Stimulated activated naive CD8-positive, alpha-beta T cell treated with anti-CD3 and anti-CD28 coated beads, Interleukin-15, amount 100 ng/mL, for 72 hours (primary cell): ENCODE results near the gene RNPEP.
"Not testable (repeated sequence)": the region's sequence is repeated elsewhere in the genome, so short reads cannot be mapped to it uniquely, and the experiment has no call there.

Experiments used
- ATAC-seq: fragments of 150-1000 bp; cut with Tn5 transposase; 2 replicates; pipeline ENCODE4 v1.10.0; 2021; ENCODE audit warnings: mild to moderate bottlenecking, moderate library complexity
- DNase-seq, 2 donors: peaks; one replicate each; pipeline ENCODE4 v3.0.0; 2021 to 2022
- H3K27ac Mint-ChIP-seq, 2 donors: one replicate each; pipeline ENCODE4 v1.8.0; 2022; ENCODE audit warnings: mild to moderate bottlenecking in 2 of 2, mixed read lengths in 2 of 2, moderate library complexity in 2 of 2
- H3K27me3 Mint-ChIP-seq: one replicate; pipeline ENCODE4 v1.8.0; 2022; ENCODE audit warnings: mixed read lengths
- H3K4me1 Mint-ChIP-seq: one replicate; pipeline ENCODE4 v1.8.0; 2022; ENCODE audit warnings: mild to moderate bottlenecking, mixed read lengths
- H3K4me3 Mint-ChIP-seq, 2 donors: one replicate each; pipeline ENCODE4 v1.8.0; 2022; ENCODE audit warnings: mild to moderate bottlenecking in 2 of 2, mixed read lengths in 2 of 2, moderate library complexity in 1 of 2
- H3K9me3 Mint-ChIP-seq, 2 donors: one replicate each; pipeline ENCODE4 v1.8.0; 2022; ENCODE audit warnings: mixed read lengths in 2 of 2

The RNPEP gene

GRCh38 chr1:201947697-201948008, 34.8 kb upstream of the RNPEP start:
- H3K27ac Mint-ChIP-seq: no peak overlapping the region

DNA sequence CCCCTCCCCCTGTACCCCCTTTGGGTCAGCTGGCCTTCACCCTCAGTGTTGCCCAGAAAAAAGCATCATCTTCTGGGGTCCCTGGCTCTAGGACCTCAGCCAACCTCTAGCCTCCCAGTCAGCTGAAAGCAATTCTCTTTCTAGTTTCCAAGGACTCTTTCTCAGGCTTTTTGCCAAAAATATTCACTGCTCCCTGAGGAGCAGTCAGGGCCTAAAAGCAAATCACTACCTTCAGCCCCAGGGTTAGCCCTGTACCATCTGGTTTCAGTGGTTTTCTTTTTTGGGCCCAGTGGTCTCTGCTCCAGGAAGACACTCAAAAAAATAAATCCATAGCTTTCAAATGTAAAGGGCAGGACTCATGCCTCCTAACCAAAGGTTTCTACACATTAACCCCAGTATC, 33.0 kb upstream of the RNPEP start:
- no peaks in the 10 kb centered on the region for H3K9me3 Mint-ChIP-seq

More at GRCh38 chr1:201947697-201948008, 34.8 kb upstream of the RNPEP start:
- Mint-ChIP-seq H3K4me3 (no peak overlapping the region), H3K27me3 (peaks cover 64% of the 10 kb centered on the region), H3K4me1 (peaks cover 21% of the 10 kb centered on the region), H3K9me3 (no peaks in the 10 kb centered on the region)
- no peak for DNase-seq
- ATAC-seq: no peak

GRCh38 chr1:201954263-201955008, 28.0 kb upstream of the RNPEP start:
- Mint-ChIP-seq H3K27ac (peak overlapping the region; percentile 96 to 99), H3K27me3 (no peaks in the 10 kb centered on the region), H3K4me3 (peak overlapping the region; percentile 96 to 98), H3K4me1 (peaks cover 31% of the 10 kb centered on the region), H3K9me3 (no peaks in the 10 kb centered on the region)
- DNase-seq (peak in 1 of 2 donors; percentile 33), ATAC-seq (peak; percentile 27)

More for the DNA sequence above, 33.0 kb upstream of the RNPEP start:
- Mint-ChIP-seq H3K4me3 (no peak overlapping the region), H3K4me1 (peaks cover 25% of the 10 kb centered on the region), H3K27me3 (peaks cover 47% of the 10 kb centered on the region), H3K27ac (no peak overlapping the region)
- ATAC-seq (no peak), DNase-seq (no peak)

- no peaks in the 10 kb centered on the region for H3K27me3 Mint-ChIP-seq
- H3K9me3 Mint-ChIP-seq: no peaks in the 10 kb centered on the region
- peaks cover 31% of the 10 kb centered on the region for H3K4me1 Mint-ChIP-seq
- H3K4me3 Mint-ChIP-seq: peak within 1 kb of the TSS; percentile 96 to 98
- DNase-seq (peak; percentile 91 to 96), ATAC-seq (peak; percentile 99)
- H3K27ac Mint-ChIP-seq: peak within 1 kb of the TSS; percentile 96 to 99
These were observed 27.3 kb upstream of the RNPEP start, which contains the start of gene TIMM17A for GRCh38 chr1:201955009-201955728. Gene TIMM17A, plus strand, starts transcription at chr1:201955503. Its CDS starts 24 bp downstream, at chr1:201955527.

GRCh38 chr1:201955729-201956143, 26.7 kb upstream of the RNPEP start:
- H3K4me1 Mint-ChIP-seq: peaks cover 31% of the 10 kb centered on the region
- DNase-seq: no peak

GRCh38 chr1:201958348-201958747, 24.1 kb upstream of the RNPEP start:
- Mint-ChIP-seq H3K4me1 (peaks cover 31% of the 10 kb centered on the region), H3K9me3 (no peaks in the 10 kb centered on the region), H3K27ac (peak overlapping the region in 1 of 2 donors; percentile 12), H3K4me3 (no peak overlapping the region), H3K27me3 (no peaks in the 10 kb centered on the region)
- ATAC-seq (no peak), DNase-seq (no peak)

More at GRCh38 chr1:201955729-201956143, 26.7 kb upstream of the RNPEP start:
- no peaks in the 10 kb centered on the region for H3K27me3 Mint-ChIP-seq
- H3K4me3 Mint-ChIP-seq: peak overlapping the region; percentile 96 to 98
- peak; percentile 64 for ATAC-seq
- peak overlapping the region; percentile 96 to 99 for H3K27ac Mint-ChIP-seq
- H3K9me3 Mint-ChIP-seq: no peaks in the 10 kb centered on the region

GRCh38 chr1:201962382-201962781, 20.1 kb upstream of the RNPEP start:
- ATAC-seq, DNase-seq: not testable (repeated sequence)

GRCh38 chr1:201964261-201964660, 18.2 kb upstream of the RNPEP start:
- H3K27me3 Mint-ChIP-seq: no peaks in the 10 kb centered on the region
- H3K27ac Mint-ChIP-seq: no peak overlapping the region
- ATAC-seq: no peak
- DNase-seq: no peak
- no peaks in the 10 kb centered on the region for H3K9me3 Mint-ChIP-seq
- peaks cover 5% of the 10 kb centered on the region for H3K4me1 Mint-ChIP-seq
- no peak overlapping the region for H3K4me3 Mint-ChIP-seq

More at GRCh38 chr1:201962382-201962781, 20.1 kb upstream of the RNPEP start:
- H3K9me3 Mint-ChIP-seq, H3K27me3 Mint-ChIP-seq, H3K27ac Mint-ChIP-seq, H3K4me3 Mint-ChIP-seq, H3K4me1 Mint-ChIP-seq: not testable (repeated sequence)

DNA sequence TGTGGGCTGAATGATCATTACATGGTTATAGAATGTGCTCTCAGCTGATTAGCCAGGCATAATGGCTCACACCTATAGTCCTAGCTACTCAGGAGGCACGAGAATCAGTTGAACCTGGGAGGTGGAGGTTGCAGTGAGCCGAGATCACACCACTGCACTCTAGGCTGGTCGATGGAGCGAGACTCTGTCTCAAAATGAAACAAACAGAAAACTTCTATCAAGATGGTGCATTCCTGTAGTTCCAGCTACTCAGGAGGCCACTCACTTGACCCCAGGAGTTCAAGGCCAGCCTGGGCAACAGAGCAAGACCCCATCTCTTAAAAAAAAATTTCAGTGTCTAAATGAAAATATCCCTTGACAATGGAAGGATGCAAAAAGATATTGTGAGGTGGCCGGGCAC, 16.3 kb upstream of the RNPEP start:
- no peak for DNase-seq
- ATAC-seq: no peak
- no peak overlapping the region for H3K4me3 Mint-ChIP-seq
- H3K9me3 Mint-ChIP-seq: no peaks in the 10 kb centered on the region
- no peaks in the 10 kb centered on the region for H3K27me3 Mint-ChIP-seq
- H3K27ac Mint-ChIP-seq: no peak overlapping the region
- peaks cover 5% of the 10 kb centered on the region for H3K4me1 Mint-ChIP-seq

DNA sequence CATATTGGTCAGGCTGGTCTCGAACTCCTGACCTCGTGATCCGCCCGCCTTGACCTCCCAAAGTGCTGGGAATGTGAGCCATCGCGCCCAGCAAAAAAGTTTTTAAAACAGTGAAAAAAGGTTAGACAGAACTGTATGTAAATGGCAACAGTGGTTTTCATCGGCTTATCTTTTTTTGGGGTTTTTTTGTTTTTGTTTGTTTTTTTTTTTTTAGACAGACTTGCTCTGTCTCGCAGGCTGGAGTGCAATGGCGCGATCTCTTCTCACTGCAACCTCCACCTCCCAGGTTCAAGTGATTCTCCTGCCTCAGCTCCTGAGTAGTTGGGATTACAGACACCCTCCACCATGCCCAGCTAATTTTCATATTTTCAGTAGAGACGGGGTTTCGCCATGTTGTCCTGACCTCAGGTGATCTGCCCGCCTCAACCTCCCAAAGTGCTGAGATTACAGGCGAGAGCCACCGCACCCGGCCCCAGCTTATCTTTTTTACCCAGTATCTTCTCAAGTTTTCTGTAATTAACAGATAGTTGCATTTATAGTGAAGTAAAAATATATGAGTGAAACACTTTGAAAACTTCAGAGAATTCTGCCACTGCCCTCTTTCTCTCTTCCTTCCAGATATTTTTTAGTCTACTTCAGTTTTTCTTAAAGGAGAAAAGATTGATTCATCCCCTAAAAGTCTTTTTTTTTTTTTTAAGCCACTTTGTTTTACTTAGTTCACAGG, 14.1 kb upstream of the RNPEP start:
- Mint-ChIP-seq H3K27ac (peak overlapping the region in 1 of 2 donors; percentile 71), H3K9me3 (no peaks in the 10 kb centered on the region), H3K4me3 (no peak overlapping the region), H3K4me1 (peaks cover 5% of the 10 kb centered on the region), H3K27me3 (no peaks in the 10 kb centered on the region)
- DNase-seq: no peak
- no peak for ATAC-seq

DNA sequence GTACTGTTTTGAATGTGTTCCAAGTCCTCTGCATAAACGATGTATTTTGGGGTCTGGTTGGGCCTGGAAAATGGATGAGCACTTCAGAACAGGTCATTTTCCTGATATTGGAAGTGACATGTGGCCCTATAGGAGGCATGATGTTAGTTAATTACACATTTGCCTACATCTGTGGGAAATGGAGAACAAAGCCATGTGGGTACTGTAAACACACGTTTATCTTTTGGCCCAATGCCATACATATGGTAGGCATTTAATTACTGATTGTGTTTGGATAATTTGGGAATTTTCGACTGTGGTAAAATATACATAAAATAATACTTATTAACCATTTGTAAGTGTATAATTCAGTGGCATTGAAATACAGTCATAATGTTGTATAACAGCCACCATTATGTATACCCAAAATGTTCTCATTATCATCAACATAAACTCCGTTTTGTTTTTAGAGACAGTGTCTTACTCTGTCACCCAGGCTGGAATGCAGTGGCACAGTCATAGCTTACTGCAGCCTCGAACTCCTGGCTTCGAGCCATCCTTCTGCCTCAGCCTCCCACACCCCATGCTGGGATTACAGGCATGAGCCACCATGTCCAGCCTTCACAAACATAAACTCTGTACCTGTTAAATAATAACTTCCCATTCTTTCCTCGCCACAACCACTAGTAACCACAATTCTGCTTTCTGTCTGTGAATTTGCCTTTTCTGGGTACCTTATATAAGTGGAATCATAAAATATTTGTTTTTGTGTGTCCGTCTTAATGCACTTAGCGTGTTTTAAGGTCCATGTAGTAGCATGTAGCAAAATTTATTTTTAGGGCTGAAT, 11.9 kb upstream of the RNPEP start:
- Mint-ChIP-seq H3K27ac (peak overlapping the region in 1 of 2 donors; percentile 40), H3K4me3 (no peak overlapping the region), H3K4me1 (peaks cover 5% of the 10 kb centered on the region), H3K9me3 (no peaks in the 10 kb centered on the region), H3K27me3 (no peaks in the 10 kb centered on the region)
- no peak for ATAC-seq
- DNase-seq: no peak

DNA sequence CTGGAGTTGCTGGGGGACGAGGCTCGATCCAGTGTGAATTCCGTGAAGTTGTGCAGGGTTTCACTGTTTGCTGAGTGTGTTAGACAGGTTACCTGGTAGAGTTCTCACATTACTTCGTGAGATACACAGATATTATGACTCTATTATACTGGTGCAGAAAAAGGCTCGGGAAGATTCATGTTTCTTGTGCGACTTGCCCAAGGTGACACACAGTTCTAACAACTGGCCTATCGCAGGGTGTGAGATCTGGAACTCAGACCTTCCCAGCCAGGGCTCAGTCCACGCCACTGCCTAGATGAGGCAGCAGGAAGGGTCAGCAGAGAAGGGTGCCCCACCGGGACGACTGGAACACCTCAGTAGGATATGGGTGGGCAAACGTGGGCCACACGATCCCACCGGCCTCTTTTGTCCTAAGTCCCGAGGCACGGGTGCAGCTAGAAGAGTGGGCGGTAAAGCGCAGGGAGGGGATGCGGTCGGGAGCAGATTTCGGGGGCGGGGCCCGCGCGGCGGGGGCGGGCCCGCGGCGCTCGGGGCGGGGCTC, 296 bp upstream of the RNPEP start:
- H3K27ac Mint-ChIP-seq: peak overlapping the region; percentile 88 to 94
- H3K4me3 Mint-ChIP-seq: peak overlapping the region; percentile 90 to 91
- peaks cover 10% of the 10 kb centered on the region for H3K27me3 Mint-ChIP-seq
- peak in 1 of 2 donors; percentile 56 for DNase-seq
- ATAC-seq: peak; percentile 78
- H3K9me3 Mint-ChIP-seq: no peaks in the 10 kb centered on the region
- H3K4me1 Mint-ChIP-seq: peaks cover 22% of the 10 kb centered on the region

DNA sequence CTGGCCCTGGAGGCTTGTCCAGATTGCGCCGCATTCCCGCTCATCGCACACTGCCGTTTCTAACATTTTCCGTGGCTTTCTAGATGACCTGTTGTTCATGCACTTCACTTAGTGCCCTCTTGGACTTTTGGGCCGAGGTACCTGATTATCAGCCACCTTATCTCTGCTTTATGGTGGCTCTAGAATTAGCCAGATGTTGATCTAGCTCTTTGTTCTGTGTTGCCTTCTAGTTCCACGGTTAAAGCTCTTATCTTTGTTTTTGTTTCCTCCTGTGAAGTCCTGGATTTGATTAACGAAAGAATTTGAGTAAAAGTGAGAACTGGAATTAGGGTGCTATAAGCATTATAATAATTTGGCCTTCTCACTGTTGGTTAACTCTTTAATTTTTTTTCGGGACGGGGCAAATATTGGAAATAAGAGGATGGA, 945 bp downstream of the RNPEP start:
- DNase-seq: no peak
- H3K27ac Mint-ChIP-seq: peak overlapping the region; percentile 57 to 98
- H3K9me3 Mint-ChIP-seq: no peaks in the 10 kb centered on the region
- ATAC-seq: peak; percentile 48
- H3K27me3 Mint-ChIP-seq: peaks cover 10% of the 10 kb centered on the region
- peaks cover 22% of the 10 kb centered on the region for H3K4me1 Mint-ChIP-seq
- peak overlapping the region; percentile 88 to 94 for H3K4me3 Mint-ChIP-seq

DNA sequence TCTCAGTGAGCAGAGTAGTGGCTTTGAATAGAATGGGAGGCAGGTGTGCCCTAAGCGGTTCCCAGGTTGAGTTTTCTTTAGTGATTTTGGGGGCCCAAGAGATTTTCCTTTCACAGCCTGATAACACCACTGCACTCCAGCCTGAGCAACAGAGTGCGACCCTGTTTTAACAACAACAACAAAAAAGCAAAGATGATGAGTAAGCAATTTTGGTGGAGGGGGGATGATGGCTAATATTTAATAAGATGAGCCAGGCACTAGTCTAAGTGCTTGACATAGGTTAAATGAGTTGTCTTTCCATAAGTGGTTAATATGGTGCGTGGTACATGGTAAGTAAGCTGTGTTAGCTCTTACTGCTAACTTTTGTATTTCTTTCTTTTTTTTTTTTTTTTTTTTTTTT, 2.0 kb downstream of the RNPEP start:
- H3K27ac Mint-ChIP-seq: no peak overlapping the region
- no peak overlapping the region for H3K4me3 Mint-ChIP-seq
- ATAC-seq: no peak

DNA sequence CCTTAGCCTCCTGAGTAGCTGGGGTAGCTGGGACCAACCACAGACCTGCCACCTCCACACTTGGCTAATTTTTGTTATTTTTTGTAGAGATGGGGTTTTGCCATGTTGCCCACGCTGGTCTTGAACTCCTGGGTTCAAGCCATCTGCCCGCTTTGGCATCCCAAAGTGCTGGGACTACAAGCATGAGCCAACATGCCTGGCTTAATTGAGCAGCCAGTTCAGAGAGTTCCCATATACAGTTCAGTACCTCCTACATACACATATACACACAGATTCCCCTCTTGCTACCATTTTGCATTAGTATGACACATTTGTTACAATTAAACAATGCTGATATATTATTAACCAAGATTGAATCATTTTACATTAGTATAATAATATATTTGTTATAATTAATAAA, 2.9 kb downstream of the RNPEP start:
- DNase-seq (no peak), ATAC-seq (no peak)
- no peaks in the 10 kb centered on the region for H3K27me3 Mint-ChIP-seq
- H3K4me3 Mint-ChIP-seq: no peak overlapping the region
- peaks cover 22% of the 10 kb centered on the region for H3K4me1 Mint-ChIP-seq
- H3K9me3 Mint-ChIP-seq: no peaks in the 10 kb centered on the region
- no peak overlapping the region for H3K27ac Mint-ChIP-seq

More for the DNA sequence above, 2.0 kb downstream of the RNPEP start:
- peaks cover 22% of the 10 kb centered on the region for H3K4me1 Mint-ChIP-seq
- no peaks in the 10 kb centered on the region for H3K27me3 Mint-ChIP-seq
- H3K9me3 Mint-ChIP-seq: no peaks in the 10 kb centered on the region
- no peak for DNase-seq
